ENCODE data around the gene SLFN12. TPM values are rescaled to one million over a fixed set of nuclear protein-coding genes. Genes with fewer than 3 reads are reported as not detected.

SLFN12 gene
- total RNA-seq, 1 experiment from 2014 or later, result 14.5 TPM

DNA sequence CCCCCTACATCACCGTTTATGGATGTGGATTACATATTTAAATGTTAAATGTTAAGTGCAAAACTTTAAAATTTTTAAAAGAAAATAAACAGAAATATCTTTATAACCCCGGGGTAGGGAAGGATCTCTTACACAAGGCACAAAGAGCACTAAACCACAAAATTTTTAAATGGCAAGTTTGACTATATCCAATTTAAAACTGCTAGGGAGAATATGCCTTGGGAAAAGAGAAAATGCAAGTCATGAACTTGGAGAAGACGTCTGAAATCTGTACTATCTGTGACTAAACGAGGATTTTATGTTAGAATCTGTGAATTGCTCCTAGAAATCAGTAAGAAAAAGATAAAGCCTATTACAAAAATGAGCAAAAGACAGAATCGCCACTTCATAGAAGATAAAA is 44.9 kb upstream of the SLFN12 start:
- Histone ChIP-seq H3K4me2 (ENCODE audit: insufficient read depth, insufficient read length, low read length) (no peak overlapping the region), H4K5ac (ENCODE audit: insufficient read length, low read depth, low read length) (no peak overlapping the region), H3K79me1 (ENCODE audit: insufficient read depth, low read depth, low read length, poor library complexity, severe bottlenecking) (no peaks in the 10 kb centered on the region), H3K27ac (ENCODE audit: insufficient read length, low read depth, low read length) (no peak overlapping the region), H3K23ac (ENCODE audit: insufficient read length, low read depth, low read length) (no peak overlapping the region), H3K14ac (ENCODE audit: insufficient read depth, low read length) (no peak overlapping the region), H3K4ac (ENCODE audit: low read depth, low read length) (no peak overlapping the region), H4K8ac (replicated peaks; ENCODE audit: insufficient read length, low read depth, low read length) (no peak overlapping the region), H4K20me1 (ENCODE audit: control insufficient read depth, insufficient read depth, insufficient read length) (no peaks in the 10 kb centered on the region), H2BK12ac (ENCODE audit: insufficient read length, low read depth, low read length) (no peak overlapping the region), H3K4me1 (ENCODE audit: insufficient read depth, low read length) (no peaks in the 10 kb centered on the region), H3T11ph (ENCODE audit: low read length) (no peak overlapping the region), H3K56ac (ENCODE audit: insufficient read length, low read depth, low read length) (no peak overlapping the region), H2BK15ac (ENCODE audit: low read depth, low read length) (no peak overlapping the region), H3K18ac (ENCODE audit: insufficient read length, low read depth, low read length) (no peak overlapping the region), H2BK5ac (ENCODE audit: insufficient read length, low read length) (no peak overlapping the region), H2BK120ac (ENCODE audit: low read depth, low read length, poor library complexity, severe bottlenecking) (no peak overlapping the region), H3K9me3 (ENCODE audit: control insufficient read depth, low read depth, low read length) (no peaks in the 10 kb centered on the region), H2AK5ac (ENCODE audit: insufficient read length, low read length) (no peak overlapping the region), H4K91ac (ENCODE audit: insufficient read length, low read depth, low read length) (no peak overlapping the region), H3K23me2 (ENCODE audit: insufficient read length, low read depth, low read length, poor library complexity, severe bottlenecking) (no peaks in the 10 kb centered on the region), H3K27me3 (ENCODE audit: insufficient read depth, low read length) (peaks cover 7% of the 10 kb centered on the region; the same call in 1 of the 2 replicates), H3K9ac (ENCODE audit: extremely low read depth, insufficient read length, low read length) (no peak overlapping the region), H2BK20ac (ENCODE audit: low read depth, low read length, poor library complexity, severe bottlenecking) (no peak overlapping the region), H2AFZ (ENCODE audit: low read length) (no peak overlapping the region), H3K79me2 (ENCODE audit: insufficient read depth, low read length) (no peaks in the 10 kb centered on the region)
- no peaks in the 10 kb centered on the region for H3K4me1 Mint-ChIP-seq
- no peaks in the 10 kb centered on the region for H3K9me3 Mint-ChIP-seq
- WGBS (ENCODE audit: extremely low coverage, insufficient read length, low lambda C conversion rate), result no CpG with 5 or more reads among the region's 5 CpGs
- TF ChIP-seq, protein P1, sequence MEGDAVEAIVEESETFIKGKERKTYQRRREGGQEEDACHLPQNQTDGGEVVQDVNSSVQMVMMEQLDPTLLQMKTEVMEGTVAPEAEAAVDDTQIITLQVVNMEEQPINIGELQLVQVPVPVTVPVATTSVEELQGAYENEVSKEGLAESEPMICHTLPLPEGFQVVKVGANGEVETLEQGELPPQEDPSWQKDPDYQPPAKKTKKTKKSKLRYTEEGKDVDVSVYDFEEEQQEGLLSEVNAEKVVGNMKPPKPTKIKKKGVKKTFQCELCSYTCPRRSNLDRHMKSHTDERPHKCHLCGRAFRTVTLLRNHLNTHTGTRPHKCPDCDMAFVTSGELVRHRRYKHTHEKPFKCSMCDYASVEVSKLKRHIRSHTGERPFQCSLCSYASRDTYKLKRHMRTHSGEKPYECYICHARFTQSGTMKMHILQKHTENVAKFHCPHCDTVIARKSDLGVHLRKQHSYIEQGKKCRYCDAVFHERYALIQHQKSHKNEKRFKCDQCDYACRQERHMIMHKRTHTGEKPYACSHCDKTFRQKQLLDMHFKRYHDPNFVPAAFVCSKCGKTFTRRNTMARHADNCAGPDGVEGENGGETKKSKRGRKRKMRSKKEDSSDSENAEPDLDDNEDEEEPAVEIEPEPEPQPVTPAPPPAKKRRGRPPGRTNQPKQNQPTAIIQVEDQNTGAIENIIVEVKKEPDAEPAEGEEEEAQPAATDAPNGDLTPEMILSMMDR (conservative IDR thresholded peaks at IDR 0.05), result no peak
- peaks cover 70% of the 10 kb centered on the region for H3K27me3 Mint-ChIP-seq (ENCODE audit: low read depth)
- H3K4me3 Mint-ChIP-seq, result no peak overlapping the region
- H3K36me3 Mint-ChIP-seq (ENCODE audit: insufficient read depth in 1 of 3, low read depth in 3 of 3), result no peaks in the 10 kb centered on the region
- DNase-seq, result no peak
- no peak overlapping the region for H3K27ac Mint-ChIP-seq

Measured in H9 (cell line).